HCT116 (cell line): ENCODE results near the gene ABHD16B.

Experiments used
- CBX3 ChIP-seq: IDR thresholded peaks from 2 replicates; pipeline ENCODE4 v1.6.1; 2012; ENCODE audit warnings: low read depth
- CEBPB ChIP-seq: IDR thresholded peaks from 2 replicates; pipeline ENCODE4 v1.6.1; 2012; ENCODE audit warnings: low read depth
- EGR1 ChIP-seq: IDR thresholded peaks from 2 replicates; pipeline ENCODE4 v1.6.1; 2012; ENCODE audit warnings: low read depth
- JUND ChIP-seq: IDR thresholded peaks from 2 replicates; pipeline ENCODE4 v1.6.1; 2012
- POLR2A ChIP-seq: IDR thresholded peaks from 2 replicates; pipeline ENCODE4 v1.7.0; 2011; ENCODE audit warnings: borderline replicate concordance; ENCODE audit not compliant: insufficient read depth, insufficient read length; ENCODE audit errors: extremely low read depth
- POLR2AphosphoS5 ChIP-seq: IDR thresholded peaks from 2 replicates; pipeline ENCODE4 v1.6.1; 2011; ENCODE audit warnings: mild to moderate bottlenecking, low read depth, low read length, moderate library complexity
- RAD21 ChIP-seq: IDR thresholded peaks from 2 replicates; pipeline ENCODE4 v1.6.1; 2012; ENCODE audit warnings: low read depth, mild to moderate bottlenecking
- TF ChIP-seq, protein P1 (sequence below), 3 experiments: fragments of 200-600 bp in 1 of 3; sonication (generic) in 1 of 3; IDR thresholded peaks in 2 of 3; conservative IDR thresholded peaks in 1 of 3; 2 replicates each; pipeline ENCODE4 v1.5.1; 2012 to 2017; ENCODE audit warnings: low read depth in 2 of 3, low read length in 2 of 3, antibody characterized with exemption in 1 of 3, borderline replicate concordance in 1 of 3, control low read depth in 1 of 3, mild to moderate bottlenecking in 1 of 3, mixed read lengths in 1 of 3, mixed run types in 1 of 3, moderate library complexity in 1 of 3; ENCODE audit not compliant: insufficient read depth in 1 of 3
- TF ChIP-seq, protein P2 (sequence below): IDR thresholded peaks from 2 replicates; pipeline ENCODE4 v1.6.1; 2012; ENCODE audit warnings: low read depth

DNA sequence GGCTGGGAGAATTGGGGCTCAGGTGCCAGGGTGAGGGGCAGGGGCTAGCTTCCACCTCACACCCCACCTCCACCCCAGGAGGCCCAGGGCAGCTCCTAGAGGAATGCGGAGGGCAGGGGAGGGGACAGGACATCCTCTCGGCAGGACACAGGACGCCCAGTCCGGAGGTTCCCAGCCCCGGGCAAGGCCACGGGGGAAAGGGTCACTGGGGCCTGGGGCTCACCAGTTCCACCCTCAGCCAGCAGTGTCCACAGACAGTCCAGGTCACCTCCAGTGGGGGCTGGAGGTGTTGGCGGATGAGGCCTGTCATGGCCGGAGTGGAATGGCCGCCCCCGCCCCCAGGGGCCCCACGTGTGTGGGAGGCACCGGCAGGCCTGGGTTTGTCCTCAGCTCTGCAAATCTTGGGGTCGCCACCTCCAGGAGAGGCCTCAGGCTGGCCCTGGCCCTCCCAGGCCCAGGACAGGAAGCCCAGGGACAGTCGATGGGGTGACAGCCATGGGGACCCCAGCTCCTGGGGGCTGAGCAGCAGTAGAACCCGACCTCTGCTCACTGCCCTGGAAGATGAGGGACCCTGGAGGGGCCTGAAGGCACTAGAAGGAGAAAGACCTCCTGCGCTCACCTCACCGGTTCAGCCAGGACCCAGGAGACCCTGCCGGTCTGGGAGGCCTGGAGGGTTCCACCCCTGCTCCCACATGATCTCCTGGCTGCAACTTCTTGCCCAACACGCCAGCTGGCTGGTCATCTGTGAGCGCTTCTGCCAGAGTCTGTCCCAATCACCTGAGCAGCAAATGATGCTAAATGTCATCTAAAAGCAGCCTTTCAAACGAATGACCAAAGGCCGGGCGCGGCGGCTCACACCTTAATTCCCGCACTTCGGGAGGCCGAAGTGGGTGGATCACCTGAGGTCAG lies 13.0 kb upstream of the ABHD16B start:
- TF ChIP-seq, protein P1, sequence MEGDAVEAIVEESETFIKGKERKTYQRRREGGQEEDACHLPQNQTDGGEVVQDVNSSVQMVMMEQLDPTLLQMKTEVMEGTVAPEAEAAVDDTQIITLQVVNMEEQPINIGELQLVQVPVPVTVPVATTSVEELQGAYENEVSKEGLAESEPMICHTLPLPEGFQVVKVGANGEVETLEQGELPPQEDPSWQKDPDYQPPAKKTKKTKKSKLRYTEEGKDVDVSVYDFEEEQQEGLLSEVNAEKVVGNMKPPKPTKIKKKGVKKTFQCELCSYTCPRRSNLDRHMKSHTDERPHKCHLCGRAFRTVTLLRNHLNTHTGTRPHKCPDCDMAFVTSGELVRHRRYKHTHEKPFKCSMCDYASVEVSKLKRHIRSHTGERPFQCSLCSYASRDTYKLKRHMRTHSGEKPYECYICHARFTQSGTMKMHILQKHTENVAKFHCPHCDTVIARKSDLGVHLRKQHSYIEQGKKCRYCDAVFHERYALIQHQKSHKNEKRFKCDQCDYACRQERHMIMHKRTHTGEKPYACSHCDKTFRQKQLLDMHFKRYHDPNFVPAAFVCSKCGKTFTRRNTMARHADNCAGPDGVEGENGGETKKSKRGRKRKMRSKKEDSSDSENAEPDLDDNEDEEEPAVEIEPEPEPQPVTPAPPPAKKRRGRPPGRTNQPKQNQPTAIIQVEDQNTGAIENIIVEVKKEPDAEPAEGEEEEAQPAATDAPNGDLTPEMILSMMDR (IDR thresholded peaks at IDR 0.05 in 2 of 3, conservative IDR thresholded peaks at IDR 0.05 in 1 of 3; ENCODE audit: borderline replicate concordance in 1 of 3, insufficient read depth in 1 of 3, low read depth in 2 of 3, low read length in 2 of 3), result no peak
- TF ChIP-seq, protein P2, sequence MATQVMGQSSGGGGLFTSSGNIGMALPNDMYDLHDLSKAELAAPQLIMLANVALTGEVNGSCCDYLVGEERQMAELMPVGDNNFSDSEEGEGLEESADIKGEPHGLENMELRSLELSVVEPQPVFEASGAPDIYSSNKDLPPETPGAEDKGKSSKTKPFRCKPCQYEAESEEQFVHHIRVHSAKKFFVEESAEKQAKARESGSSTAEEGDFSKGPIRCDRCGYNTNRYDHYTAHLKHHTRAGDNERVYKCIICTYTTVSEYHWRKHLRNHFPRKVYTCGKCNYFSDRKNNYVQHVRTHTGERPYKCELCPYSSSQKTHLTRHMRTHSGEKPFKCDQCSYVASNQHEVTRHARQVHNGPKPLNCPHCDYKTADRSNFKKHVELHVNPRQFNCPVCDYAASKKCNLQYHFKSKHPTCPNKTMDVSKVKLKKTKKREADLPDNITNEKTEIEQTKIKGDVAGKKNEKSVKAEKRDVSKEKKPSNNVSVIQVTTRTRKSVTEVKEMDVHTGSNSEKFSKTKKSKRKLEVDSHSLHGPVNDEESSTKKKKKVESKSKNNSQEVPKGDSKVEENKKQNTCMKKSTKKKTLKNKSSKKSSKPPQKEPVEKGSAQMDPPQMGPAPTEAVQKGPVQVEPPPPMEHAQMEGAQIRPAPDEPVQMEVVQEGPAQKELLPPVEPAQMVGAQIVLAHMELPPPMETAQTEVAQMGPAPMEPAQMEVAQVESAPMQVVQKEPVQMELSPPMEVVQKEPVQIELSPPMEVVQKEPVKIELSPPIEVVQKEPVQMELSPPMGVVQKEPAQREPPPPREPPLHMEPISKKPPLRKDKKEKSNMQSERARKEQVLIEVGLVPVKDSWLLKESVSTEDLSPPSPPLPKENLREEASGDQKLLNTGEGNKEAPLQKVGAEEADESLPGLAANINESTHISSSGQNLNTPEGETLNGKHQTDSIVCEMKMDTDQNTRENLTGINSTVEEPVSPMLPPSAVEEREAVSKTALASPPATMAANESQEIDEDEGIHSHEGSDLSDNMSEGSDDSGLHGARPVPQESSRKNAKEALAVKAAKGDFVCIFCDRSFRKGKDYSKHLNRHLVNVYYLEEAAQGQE, result no peak
- TF ChIP-seq POLR2A (no peak), CBX3 (no peak), CEBPB (no peak), POLR2AphosphoS5 (no peak), JUND (no peak), RAD21 (no peak), EGR1 (no peak)
